EH (cell line): ENCODE data around the gene MTUS2.
A peak's percentile ranks its signal among the peaks of the same experiment; 100 is the strongest.
"Not testable (repeated sequence)": the region's sequence is repeated elsewhere in the genome, so short reads cannot be mapped to it uniquely, and the experiment has no call there.

Experiments
- DNase-seq: peaks from one replicate; pipeline ENCODE4 v3.0.0-alpha.2; 2015; ENCODE audit warnings: low read depth

The MTUS2 gene

DNA sequence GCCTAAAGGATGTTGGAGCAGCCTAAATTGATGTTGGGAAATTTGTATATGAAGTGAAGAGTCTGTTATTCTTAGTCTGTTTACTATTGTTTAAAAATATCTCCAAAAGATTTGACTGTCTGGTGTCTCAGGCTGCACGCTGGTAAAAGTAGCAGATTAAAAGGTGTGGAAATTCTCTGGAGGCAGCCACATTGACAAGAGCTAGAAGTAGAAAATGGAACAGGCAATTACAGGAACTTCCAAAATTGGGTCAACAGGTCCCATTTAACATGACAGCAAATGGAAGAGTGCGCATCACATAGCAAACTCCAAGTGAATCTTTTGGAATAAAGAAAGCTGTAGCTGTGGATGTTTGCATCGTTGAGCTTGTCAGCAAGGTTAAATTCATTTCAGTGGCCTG, 138.3 kb downstream of the MTUS2 start:
- DNase-seq, result no peak

GRCh38 chr13:28964052-28964451, 143.9 kb downstream of the MTUS2 start:
- no peak for DNase-seq

- no peak for DNase-seq
Measured at GRCh38 chr13:28964803-28965202, 144.7 kb downstream of the MTUS2 start.

DNA sequence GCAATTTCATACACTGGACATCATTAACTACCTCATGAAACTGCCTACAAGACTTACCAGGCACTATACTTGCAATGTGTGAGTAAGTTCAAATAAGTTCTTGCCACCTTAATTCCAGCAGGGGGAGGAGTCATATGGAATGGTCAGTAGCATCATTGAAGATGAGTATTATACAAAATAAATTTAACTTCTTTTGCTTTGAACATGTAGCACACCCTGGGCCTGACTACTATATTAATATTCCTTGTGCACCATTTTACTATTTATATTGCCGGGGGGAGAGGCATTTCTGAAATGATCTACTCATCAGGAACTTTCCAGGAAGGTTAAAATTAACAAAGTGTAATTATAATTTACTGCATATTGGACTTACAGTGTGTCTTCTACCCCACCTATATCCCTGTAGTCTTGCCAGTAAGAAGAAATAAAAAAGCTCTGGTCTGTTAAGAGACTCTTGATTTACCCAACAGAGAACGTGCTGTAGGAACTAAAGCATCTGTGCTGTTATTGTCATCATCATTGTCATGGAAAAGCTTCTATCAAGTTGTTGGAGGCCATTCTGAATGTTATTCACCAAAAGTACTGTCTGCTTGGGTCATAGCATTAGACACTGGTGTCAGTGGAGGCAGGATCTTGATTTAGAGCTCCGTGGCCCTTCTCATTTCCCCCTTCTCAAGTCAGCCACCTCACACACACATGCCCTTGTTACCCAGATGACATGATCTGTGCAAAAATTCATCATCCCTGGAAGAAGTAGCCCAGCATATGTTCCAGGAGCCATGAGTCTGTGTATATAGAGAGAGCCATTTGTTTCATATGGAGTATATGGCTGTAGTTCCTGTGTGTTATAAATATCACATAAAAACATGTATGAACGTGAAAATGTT, 147.1 kb downstream of the MTUS2 start:
- no peak for DNase-seq

DNA sequence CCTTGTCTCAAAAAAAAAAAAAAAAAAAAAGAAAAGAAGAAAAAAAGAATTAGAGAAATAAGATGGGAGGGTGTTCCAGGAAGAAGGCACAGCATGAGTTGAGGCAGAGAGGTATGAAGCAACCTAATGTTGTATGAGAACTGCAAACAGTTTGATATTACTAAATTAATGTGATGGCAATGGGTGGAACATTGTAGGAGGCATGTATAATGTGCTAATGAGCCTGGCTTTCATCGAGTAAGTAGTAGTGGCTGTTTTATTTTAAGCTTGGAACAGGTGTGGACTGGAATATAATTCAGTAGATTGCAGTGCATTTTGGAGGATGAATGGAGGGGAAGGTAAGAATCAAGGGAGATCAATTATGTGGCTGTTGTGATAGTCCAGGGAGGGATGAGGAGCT, 156.1 kb downstream of the MTUS2 start:
- DNase-seq, result no peak

DNA sequence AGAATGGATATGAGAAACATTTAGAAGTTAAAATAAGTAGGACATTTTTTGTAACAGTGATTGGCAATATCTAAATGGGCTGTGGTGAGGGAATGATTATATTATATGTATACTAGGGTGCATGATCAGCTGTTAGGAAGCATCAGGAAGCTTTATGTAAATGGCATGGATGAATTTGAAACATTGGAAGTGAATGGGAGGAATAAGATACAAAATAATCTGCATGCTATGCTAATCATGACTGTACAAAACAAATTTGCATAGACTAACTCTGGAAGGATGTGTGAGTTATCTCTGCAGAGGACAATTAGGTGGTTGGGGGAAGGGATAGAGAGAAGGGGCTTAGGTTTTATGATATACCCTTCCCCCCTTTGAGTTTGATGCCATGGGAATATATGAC, 156.5 kb downstream of the MTUS2 start:
- DNase-seq, result no peak

GRCh38 chr13:28978574-28978973, 158.4 kb downstream of the MTUS2 start:
- DNase-seq, result no peak

GRCh38 chr13:28981530-28981929, 161.4 kb downstream of the MTUS2 start:
- no peak for DNase-seq

GRCh38 chr13:28983641-28984040, 163.5 kb downstream of the MTUS2 start:
- DNase-seq, result no peak

GRCh38 chr13:28984326-28984725, 164.2 kb downstream of the MTUS2 start:
- DNase-seq, result no peak

- DNase-seq, result no peak
Measured at GRCh38 chr13:28984825-28985224, 164.7 kb downstream of the MTUS2 start.

DNA sequence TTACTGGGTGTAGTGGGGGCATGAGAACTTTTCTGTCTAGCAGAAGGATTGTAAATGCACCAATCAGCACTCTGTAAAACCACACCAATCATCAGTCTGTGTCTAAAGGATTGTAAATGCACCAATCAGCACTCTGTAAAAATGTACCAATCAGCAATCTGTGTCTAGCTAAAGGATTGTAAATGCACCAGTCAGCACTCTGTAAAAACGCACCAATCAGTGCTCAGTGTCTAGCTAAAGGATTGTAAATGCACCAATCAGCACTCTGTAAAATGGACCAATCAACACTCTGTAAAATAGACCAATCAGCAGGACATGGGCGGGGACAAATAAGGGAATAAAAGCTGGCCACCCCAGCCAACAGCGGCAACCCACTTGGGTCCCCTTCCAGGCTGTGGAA, 170.2 kb downstream of the MTUS2 start:
- not testable (repeated sequence) for DNase-seq

DNA sequence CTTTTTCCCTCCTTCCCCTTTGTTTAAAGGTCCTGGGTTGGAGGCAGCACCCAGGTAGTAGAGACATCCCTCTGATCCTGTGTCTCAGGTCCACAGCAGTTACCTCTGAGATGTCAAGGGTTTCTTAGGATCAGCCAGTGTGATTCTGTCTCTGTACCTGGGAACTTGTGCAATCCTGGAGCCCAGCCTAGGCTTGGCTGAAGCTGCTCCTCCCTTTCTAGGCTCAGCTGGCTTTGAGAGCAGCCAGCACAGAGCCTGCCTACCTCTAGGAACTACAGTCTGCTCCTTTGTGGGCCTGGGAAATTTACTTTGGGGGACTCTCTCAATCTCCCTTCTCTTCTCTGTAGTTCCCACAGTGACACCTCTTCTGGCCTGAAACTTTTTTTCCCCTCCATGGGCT, 171.6 kb downstream of the MTUS2 start:
- DNase-seq, result no peak

DNA sequence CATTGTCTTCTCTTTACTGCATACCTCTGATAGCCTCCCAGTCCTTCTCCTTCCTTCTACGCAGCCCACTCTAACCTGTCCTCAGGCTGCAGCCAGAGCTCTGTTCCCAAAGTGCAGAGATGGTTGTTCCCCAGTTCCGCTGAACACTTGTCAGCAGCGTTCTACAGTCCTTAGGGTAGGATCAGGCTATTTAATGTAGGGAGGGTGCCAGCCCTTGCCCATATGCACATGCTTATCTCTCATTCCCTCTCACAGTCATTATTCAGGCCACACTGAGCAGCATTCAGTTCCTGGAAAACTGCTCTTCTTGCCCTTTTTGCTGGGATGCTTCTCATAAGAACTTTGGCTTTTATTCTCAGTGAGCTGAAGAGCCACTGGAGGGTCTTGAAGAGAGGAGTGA, 180.7 kb downstream of the MTUS2 start:
- no peak for DNase-seq

DNA sequence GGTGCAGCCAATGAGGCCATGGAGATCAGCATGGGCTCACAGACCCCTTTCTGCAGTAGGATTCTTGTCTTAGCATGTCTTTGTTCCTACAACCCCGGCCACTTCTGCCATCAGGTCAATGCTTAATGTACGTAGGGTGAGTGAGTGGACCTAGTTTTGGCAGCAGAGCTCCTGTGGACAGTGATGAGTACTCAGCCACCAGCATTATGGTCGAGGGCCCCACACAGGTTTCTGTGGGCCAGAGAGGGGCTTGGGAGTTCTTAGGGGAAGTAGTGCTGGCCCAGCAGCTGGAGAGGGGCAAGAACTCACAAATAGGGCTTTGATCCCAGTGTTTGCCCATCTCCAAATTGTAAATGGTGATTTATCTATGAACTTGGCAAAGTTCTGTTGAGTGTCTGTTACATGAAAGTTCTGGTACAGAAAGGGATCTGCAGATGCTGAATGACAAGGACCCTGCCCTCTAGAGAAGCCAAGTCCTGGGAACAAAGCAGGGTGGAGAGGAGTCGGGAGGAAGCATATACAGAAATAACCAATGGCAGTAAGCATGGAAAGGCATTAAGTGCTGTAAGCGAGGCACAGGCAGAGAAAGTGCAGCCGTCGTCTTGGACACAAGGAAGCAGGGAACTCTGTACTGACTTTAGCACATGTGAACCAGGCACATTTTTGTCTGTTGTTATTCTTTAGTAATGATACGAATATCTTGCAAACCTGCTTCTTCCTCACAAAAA, 185.1 kb downstream of the MTUS2 start:
- no peak for DNase-seq

DNA sequence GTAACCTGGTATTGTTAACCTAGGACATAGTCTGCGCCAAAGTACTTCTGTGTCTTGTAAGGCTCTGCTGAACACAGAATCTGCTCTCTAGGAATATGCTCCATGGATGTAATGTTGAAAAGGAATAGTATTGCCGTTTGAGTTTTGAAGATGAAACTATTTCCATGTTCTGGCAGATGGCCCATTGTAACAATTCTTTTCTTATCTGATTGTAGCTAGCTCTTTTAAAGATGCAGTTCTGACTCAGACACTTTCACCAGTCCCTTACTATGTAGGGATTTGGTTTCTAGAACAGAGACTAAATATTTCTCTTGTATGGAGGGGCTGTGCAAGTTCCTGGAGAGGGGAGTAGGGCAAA, 185.6 kb downstream of the MTUS2 start:
- peak; percentile 4 for DNase-seq

DNA sequence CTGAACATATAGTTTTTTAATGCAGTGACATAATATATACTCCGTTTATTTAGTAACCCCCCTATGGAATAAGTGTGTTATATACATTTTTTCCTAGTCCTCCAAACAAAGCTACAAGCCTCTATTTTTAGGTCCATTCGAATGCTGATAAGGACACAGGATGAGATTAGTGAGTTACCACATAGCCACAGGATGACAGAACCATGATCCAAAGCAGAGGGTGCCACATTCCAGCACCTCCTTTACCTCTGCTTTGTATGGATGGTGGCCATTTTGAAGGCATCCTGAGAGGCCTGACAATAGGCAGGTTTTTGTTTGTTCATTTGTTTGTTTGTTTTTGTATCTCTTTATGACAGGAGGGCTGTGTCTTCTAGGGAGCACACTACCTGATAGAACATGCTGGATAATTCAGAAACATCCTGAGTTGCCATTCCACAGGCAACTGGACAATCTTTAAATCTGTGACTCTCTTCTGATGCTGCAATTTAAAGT, 186.3 kb downstream of the MTUS2 start:
- DNase-seq, result no peak

- no peak for DNase-seq
Measured at GRCh38 chr13:29008296-29008695, 188.2 kb downstream of the MTUS2 start.

DNA sequence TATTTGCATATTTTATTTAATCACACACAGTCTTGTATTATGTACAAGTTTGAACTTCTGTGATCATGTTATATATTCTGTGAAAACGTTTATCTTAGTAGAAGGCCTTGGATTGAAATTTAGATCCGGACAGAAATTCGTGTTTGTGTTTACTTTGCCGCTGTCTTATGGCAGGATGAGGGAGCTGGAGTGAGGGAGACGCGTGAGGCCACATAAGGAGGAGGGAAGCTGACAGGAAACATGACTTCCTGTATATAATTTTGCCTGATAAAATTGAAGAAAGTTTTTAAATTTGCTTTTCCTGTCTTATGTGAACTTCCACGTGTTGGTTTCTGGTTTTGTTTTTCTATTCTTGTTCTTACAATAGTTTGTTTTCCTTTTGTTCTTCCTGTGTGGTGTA, 200.2 kb downstream of the MTUS2 start:
- no peak for DNase-seq

- DNase-seq, result no peak
Measured at GRCh38 chr13:29021311-29021710, 201.2 kb downstream of the MTUS2 start.

- DNase-seq, result no peak
Measured at GRCh38 chr13:29021717-29022116, 201.6 kb downstream of the MTUS2 start.

DNA sequence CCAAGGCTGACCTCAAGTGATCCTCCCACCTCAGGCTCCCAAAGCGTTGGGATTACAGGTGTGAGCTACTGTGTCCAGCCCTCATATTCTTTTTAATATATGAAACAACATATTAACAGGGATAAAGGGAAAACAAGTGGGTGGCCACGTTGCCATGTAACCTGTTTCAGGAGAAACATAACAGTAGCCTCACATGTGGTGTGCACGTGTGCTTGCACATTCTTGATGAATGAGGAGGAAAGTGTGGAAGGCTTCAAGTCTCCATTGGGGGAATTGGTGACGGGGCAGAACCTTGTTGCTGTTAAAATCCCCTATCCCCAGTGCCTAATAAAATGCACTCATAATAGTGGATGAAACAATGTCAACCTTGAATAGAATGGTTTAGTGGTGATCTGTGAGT, 202.3 kb downstream of the MTUS2 start:
- no peak for DNase-seq

GRCh38 chr13:29022968-29023367, 202.8 kb downstream of the MTUS2 start:
- no peak for DNase-seq
